WTC11 (cell line): ENCODE data around the gene ALOXE3. TPM values are rescaled to one million over a fixed set of nuclear protein-coding genes. Genes with fewer than 3 reads are reported as not detected.

ENCODE experiments used
- CTCF ChIP-seq: fragments of 200-600 bp; IDR thresholded peaks from 2 replicates; pipeline ENCODE4 v1.8.0; 2022; ENCODE audit warnings: antibody characterized with exemption
- FOXK1 ChIP-seq: sonication (generic); formaldehyde crosslinking; IDR thresholded peaks from 2 replicates; pipeline ENCODE4 v1.8.0; 2022; ENCODE audit warnings: mild to moderate bottlenecking, moderate library complexity, missing genetic modification reagents
- FOXP1 ChIP-seq: sonication (generic); formaldehyde crosslinking; IDR thresholded peaks from 2 replicates; pipeline ENCODE4 v1.8.0; 2022; ENCODE audit warnings: missing genetic modification reagents, mild to moderate bottlenecking, moderate library complexity, borderline replicate concordance
- FOXP4 ChIP-seq: sonication (generic); formaldehyde crosslinking; IDR thresholded peaks from 2 replicates; pipeline ENCODE4 v1.8.0; 2022; ENCODE audit warnings: mild to moderate bottlenecking, missing genetic modification reagents
- HMGXB4 ChIP-seq: sonication (generic); formaldehyde crosslinking; IDR thresholded peaks from 2 replicates; pipeline ENCODE4 v1.8.1; 2023; ENCODE audit warnings: mild to moderate bottlenecking, moderate library complexity, missing genetic modification reagents
- IRF1 ChIP-seq: sonication (generic); formaldehyde crosslinking; IDR thresholded peaks from 2 replicates; pipeline ENCODE4 v1.8.0; 2023; ENCODE audit warnings: missing genetic modification reagents
- JUN ChIP-seq: sonication (generic); formaldehyde crosslinking; IDR thresholded peaks from 2 replicates; pipeline ENCODE4 v1.8.0; 2023; ENCODE audit warnings: mild to moderate bottlenecking, missing genetic modification reagents
- MYBL2 ChIP-seq: sonication (generic); formaldehyde crosslinking; IDR thresholded peaks from 2 replicates; pipeline ENCODE4 v1.8.1; 2023; ENCODE audit warnings: mild to moderate bottlenecking, moderate library complexity, missing genetic modification reagents
- NFATC4 ChIP-seq: fragments of 250-450 bp; sonication (Bioruptor Pico); IDR thresholded peaks from 2 replicates; pipeline ENCODE4 v1.9.0; 2021; ENCODE audit warnings: mild to moderate bottlenecking
- NR3C1 ChIP-seq: sonication (generic); formaldehyde crosslinking; conservative IDR thresholded peaks from 2 replicates; pipeline ENCODE4 v1.8.1; 2023; ENCODE audit warnings: low read depth, mild to moderate bottlenecking, missing genetic modification reagents
- PRRX2 ChIP-seq: fragments of 250-450 bp; sonication (Bioruptor Pico); IDR thresholded peaks from 2 replicates; pipeline ENCODE4 v1.8.0; 2021; ENCODE audit warnings: mild to moderate bottlenecking
- TCF7 ChIP-seq: sonication (generic); formaldehyde crosslinking; IDR thresholded peaks from 2 replicates; pipeline ENCODE4 v1.8.0; 2022; ENCODE audit warnings: mild to moderate bottlenecking, low read depth, missing genetic modification reagents, moderate library complexity
- TEAD1 ChIP-seq: sonication (generic); formaldehyde crosslinking; IDR thresholded peaks from 2 replicates; pipeline ENCODE4 v1.8.0; 2022; ENCODE audit warnings: mild to moderate bottlenecking, missing genetic modification reagents
- TP53 ChIP-seq: sonication (generic); formaldehyde crosslinking; IDR thresholded peaks from 2 replicates; pipeline ENCODE4 v1.8.1; 2023; ENCODE audit warnings: mild to moderate bottlenecking, missing genetic modification reagents
- ZBTB21 ChIP-seq: sonication (generic); formaldehyde crosslinking; IDR thresholded peaks from 2 replicates; pipeline ENCODE4 v1.8.1; 2023; ENCODE audit warnings: mild to moderate bottlenecking, missing genetic modification reagents, borderline replicate concordance
- ZNF138 ChIP-seq: sonication (generic); formaldehyde crosslinking; conservative IDR thresholded peaks from 2 replicates; pipeline ENCODE4 v1.8.1; 2022; ENCODE audit warnings: mild to moderate bottlenecking, moderate library complexity, missing genetic modification reagents
- ZNF232 ChIP-seq: sonication (generic); formaldehyde crosslinking; IDR thresholded peaks from 2 replicates; pipeline ENCODE4 v1.8.0; 2022; ENCODE audit warnings: mild to moderate bottlenecking, missing genetic modification reagents
- ZNF396 ChIP-seq: fragments of 250-450 bp; sonication (Bioruptor Pico); IDR thresholded peaks from 2 replicates; pipeline ENCODE4 v1.8.0; 2021; ENCODE audit warnings: mild to moderate bottlenecking, moderate library complexity, borderline replicate concordance
- ZNF532 ChIP-seq: fragments of 250-450 bp; sonication (Bioruptor Pico); IDR thresholded peaks from 2 replicates; pipeline ENCODE4 v1.9.0; 2021; ENCODE audit warnings: mild to moderate bottlenecking, borderline replicate concordance
- total RNA-seq: library from RNA; stranded (reverse); gene quantifications from 3 replicates; pipeline ENCODE4 v1.2.3, GENCODE V29; 2021
- TF ChIP-seq, protein P1 (sequence below): sonication (generic); formaldehyde crosslinking; IDR thresholded peaks from 2 replicates; pipeline ENCODE4 v1.8.1; 2023; ENCODE audit warnings: mild to moderate bottlenecking, missing genetic modification reagents
- TF ChIP-seq, protein P2 (sequence below): sonication (generic); formaldehyde crosslinking; IDR thresholded peaks from 2 replicates; pipeline ENCODE4 v1.8.1; 2022; ENCODE audit warnings: mild to moderate bottlenecking, moderate library complexity, missing genetic modification reagents

Gene ALOXE3
- total RNA-seq, 1 experiment from 2014 or later = 0.81 TPM

- TF ChIP-seq ZNF232 (CRISPR knock-in tag) (peak; percentile 21; the same call in 1 of the 2 replicates), NFATC4 (no peak), ZBTB21 (peak; percentile 90), IRF1 (CRISPR knock-in tag) (no peak), TEAD1 (CRISPR knock-in tag) (0 out of 2 replicates have a peak, but pooled peaks have one; percentile 50), ZNF138 (CRISPR knock-in tag) (0 out of 2 replicates have a peak, but pooled peaks have one; percentile 49), TP53 (CRISPR knock-in tag) (0 out of 2 replicates have a peak, but pooled peaks have one; percentile 49), FOXK1 (peak; percentile 65; the same call in 1 of the 2 replicates), ZNF396 (no peak), NR3C1 (CRISPR knock-in tag) (no peak), CTCF (peak; percentile 85), HMGXB4 (peak; percentile 99), JUN (CRISPR knock-in tag) (no peak), MYBL2 (CRISPR knock-in tag) (0 out of 2 replicates have a peak, but pooled peaks have one; percentile 54), PRRX2 (CRISPR knock-in tag) (no peak), FOXP1 (CRISPR knock-in tag) (peak; percentile 20; the same call in 1 of the 2 replicates), FOXP4 (CRISPR knock-in tag) (0 out of 2 replicates have a peak, but pooled peaks have one; percentile 31), TCF7 (CRISPR knock-in tag) (0 out of 2 replicates have a peak, but pooled peaks have one; percentile 74), ZNF532 (CRISPR knock-in tag) (no peak)
- TF ChIP-seq, protein P1, sequence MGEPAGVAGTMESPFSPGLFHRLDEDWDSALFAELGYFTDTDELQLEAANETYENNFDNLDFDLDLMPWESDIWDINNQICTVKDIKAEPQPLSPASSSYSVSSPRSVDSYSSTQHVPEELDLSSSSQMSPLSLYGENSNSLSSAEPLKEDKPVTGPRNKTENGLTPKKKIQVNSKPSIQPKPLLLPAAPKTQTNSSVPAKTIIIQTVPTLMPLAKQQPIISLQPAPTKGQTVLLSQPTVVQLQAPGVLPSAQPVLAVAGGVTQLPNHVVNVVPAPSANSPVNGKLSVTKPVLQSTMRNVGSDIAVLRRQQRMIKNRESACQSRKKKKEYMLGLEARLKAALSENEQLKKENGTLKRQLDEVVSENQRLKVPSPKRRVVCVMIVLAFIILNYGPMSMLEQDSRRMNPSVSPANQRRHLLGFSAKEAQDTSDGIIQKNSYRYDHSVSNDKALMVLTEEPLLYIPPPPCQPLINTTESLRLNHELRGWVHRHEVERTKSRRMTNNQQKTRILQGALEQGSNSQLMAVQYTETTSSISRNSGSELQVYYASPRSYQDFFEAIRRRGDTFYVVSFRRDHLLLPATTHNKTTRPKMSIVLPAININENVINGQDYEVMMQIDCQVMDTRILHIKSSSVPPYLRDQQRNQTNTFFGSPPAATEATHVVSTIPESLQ (CRISPR knock-in tag) = no peak
- TF ChIP-seq, protein P2, sequence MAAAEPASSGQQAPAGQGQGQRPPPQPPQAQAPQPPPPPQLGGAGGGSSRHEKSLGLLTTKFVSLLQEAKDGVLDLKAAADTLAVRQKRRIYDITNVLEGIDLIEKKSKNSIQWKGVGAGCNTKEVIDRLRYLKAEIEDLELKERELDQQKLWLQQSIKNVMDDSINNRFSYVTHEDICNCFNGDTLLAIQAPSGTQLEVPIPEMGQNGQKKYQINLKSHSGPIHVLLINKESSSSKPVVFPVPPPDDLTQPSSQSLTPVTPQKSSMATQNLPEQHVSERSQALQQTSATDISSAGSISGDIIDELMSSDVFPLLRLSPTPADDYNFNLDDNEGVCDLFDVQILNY = peak; percentile 21; the same call in 1 of the 2 replicates
Observed at GRCh38 chr17:8079291-8080207, 38.8 kb downstream of the ALOXE3 start (continued).
